Activated T-cell treated with anti-CD3 and anti-CD28 coated beads, Interleukin-2, amount 50 U/mL, for 72 hours (primary cell): ENCODE measurements around the gene TMEM191C. TPM values are rescaled to one million over a fixed set of nuclear protein-coding genes. Genes with fewer than 3 reads are reported as not detected.
A peak's percentile ranks its signal among the peaks of the same experiment; 100 is the strongest.
"Not testable (repeated sequence)": the region's sequence is repeated elsewhere in the genome, so short reads cannot be mapped to it uniquely, and the experiment has no call there.

Experiments used
- ATAC-seq, 2 donors: fragments of 150-1000 bp; cut with Tn5 transposase; replicated peaks in 1 of 2; 2 replicates each; pipeline ENCODE4 v1.10.0; 2021; ENCODE audit warnings: moderate library complexity in 2 of 2, mild to moderate bottlenecking in 1 of 2
- DNase-seq, 2 donors: peaks; one replicate each; pipeline ENCODE4 v3.0.0; 2021 to 2022; ENCODE audit warnings: mixed read lengths in 1 of 2
- H3K27ac Mint-ChIP-seq: one replicate; pipeline ENCODE4 v1.8.0; 2022; ENCODE audit warnings: mild to moderate bottlenecking, moderate library complexity, mixed read lengths
- H3K27me3 Mint-ChIP-seq: one replicate; pipeline ENCODE4 v1.8.0; 2022; ENCODE audit warnings: low read depth, mixed read lengths
- H3K36me3 Mint-ChIP-seq, 2 donors: one replicate each; pipeline ENCODE4 v1.8.0; 2022; ENCODE audit warnings: mixed read lengths in 2 of 2, mild to moderate bottlenecking in 1 of 2; ENCODE audit not compliant: insufficient read depth in 2 of 2
- H3K4me1 Mint-ChIP-seq: one replicate; pipeline ENCODE4 v1.8.0; 2022; ENCODE audit warnings: low read depth, mixed read lengths
- H3K4me3 Mint-ChIP-seq, 2 donors: one replicate each; pipeline ENCODE4 v1.8.0; 2022; ENCODE audit warnings: mild to moderate bottlenecking in 2 of 2, mixed read lengths in 2 of 2, moderate library complexity in 2 of 2
- H3K9me3 Mint-ChIP-seq, 2 donors: one replicate each; pipeline ENCODE4 v1.8.0; 2022; ENCODE audit warnings: mixed read lengths in 2 of 2
- total RNA-seq, 2 donors: library from RNA; stranded (reverse); gene quantifications; one replicate each; pipeline ENCODE4 v1.2.3, GENCODE V29; 2022

TMEM191C gene
- total RNA-seq, 2 donors from 2014 or later, result 1.5 to 3.0 TPM

- ATAC-seq, H3K4me1 Mint-ChIP-seq, H3K36me3 Mint-ChIP-seq, DNase-seq, H3K9me3 Mint-ChIP-seq, H3K27ac Mint-ChIP-seq, H3K4me3 Mint-ChIP-seq, H3K27me3 Mint-ChIP-seq: not testable (repeated sequence)
These were observed 5.8 kb downstream of the TMEM191C start for GRCh38 chr22:21472984-21473383.

- not testable (repeated sequence) for ATAC-seq
These were observed 6.5 kb downstream of the TMEM191C start for GRCh38 chr22:21473664-21474063.

DNA sequence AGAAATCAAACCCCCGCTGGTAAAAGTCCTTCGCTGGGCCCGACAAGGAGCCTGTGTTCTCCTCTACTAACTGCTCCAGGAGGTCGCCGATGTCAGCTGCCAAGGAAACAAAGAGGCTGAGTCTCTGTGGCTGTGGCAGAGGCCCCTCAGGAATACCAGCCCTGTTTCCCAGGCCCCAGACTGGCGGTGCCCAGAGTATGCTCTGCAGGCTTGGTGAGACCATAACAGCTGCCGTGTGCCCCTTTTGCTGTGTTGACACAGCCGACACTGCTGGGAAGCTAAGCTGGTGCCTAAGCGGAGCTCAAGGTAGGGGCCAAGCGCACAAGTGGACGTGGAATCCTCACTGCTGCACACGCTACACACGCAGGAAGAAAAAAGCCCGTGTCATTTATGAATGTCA lies 16.9 kb downstream of the TMEM191C start:
- DNase-seq, H3K9me3 Mint-ChIP-seq, H3K27me3 Mint-ChIP-seq, H3K4me3 Mint-ChIP-seq, H3K4me1 Mint-ChIP-seq, H3K27ac Mint-ChIP-seq, H3K36me3 Mint-ChIP-seq, ATAC-seq: not testable (repeated sequence)

More at GRCh38 chr22:21473664-21474063, 6.5 kb downstream of the TMEM191C start:
- not testable (repeated sequence) for H3K9me3 Mint-ChIP-seq, H3K27me3 Mint-ChIP-seq, DNase-seq, H3K27ac Mint-ChIP-seq, H3K36me3 Mint-ChIP-seq, H3K4me1 Mint-ChIP-seq, H3K4me3 Mint-ChIP-seq

GRCh38 chr22:21487723-21488122 lies 20.5 kb downstream of the TMEM191C start:
- not testable (repeated sequence) for H3K4me3 Mint-ChIP-seq, H3K27me3 Mint-ChIP-seq, H3K9me3 Mint-ChIP-seq, H3K4me1 Mint-ChIP-seq, ATAC-seq, H3K27ac Mint-ChIP-seq, DNase-seq, H3K36me3 Mint-ChIP-seq

- ATAC-seq, H3K27me3 Mint-ChIP-seq, H3K4me3 Mint-ChIP-seq, DNase-seq, H3K36me3 Mint-ChIP-seq, H3K4me1 Mint-ChIP-seq, H3K9me3 Mint-ChIP-seq, H3K27ac Mint-ChIP-seq: not testable (repeated sequence)
These were observed 22.0 kb downstream of the TMEM191C start for GRCh38 chr22:21489149-21489680.

- H3K36me3 Mint-ChIP-seq, ATAC-seq, H3K27me3 Mint-ChIP-seq, H3K27ac Mint-ChIP-seq, DNase-seq, H3K4me1 Mint-ChIP-seq, H3K9me3 Mint-ChIP-seq, H3K4me3 Mint-ChIP-seq: not testable (repeated sequence)
These were observed 23.4 kb downstream of the TMEM191C start for GRCh38 chr22:21490556-21490955.

GRCh38 chr22:21492271-21492670 lies 25.1 kb downstream of the TMEM191C start:
- not testable (repeated sequence) for DNase-seq, H3K27me3 Mint-ChIP-seq, H3K27ac Mint-ChIP-seq, ATAC-seq, H3K36me3 Mint-ChIP-seq, H3K4me3 Mint-ChIP-seq, H3K4me1 Mint-ChIP-seq, H3K9me3 Mint-ChIP-seq

DNA sequence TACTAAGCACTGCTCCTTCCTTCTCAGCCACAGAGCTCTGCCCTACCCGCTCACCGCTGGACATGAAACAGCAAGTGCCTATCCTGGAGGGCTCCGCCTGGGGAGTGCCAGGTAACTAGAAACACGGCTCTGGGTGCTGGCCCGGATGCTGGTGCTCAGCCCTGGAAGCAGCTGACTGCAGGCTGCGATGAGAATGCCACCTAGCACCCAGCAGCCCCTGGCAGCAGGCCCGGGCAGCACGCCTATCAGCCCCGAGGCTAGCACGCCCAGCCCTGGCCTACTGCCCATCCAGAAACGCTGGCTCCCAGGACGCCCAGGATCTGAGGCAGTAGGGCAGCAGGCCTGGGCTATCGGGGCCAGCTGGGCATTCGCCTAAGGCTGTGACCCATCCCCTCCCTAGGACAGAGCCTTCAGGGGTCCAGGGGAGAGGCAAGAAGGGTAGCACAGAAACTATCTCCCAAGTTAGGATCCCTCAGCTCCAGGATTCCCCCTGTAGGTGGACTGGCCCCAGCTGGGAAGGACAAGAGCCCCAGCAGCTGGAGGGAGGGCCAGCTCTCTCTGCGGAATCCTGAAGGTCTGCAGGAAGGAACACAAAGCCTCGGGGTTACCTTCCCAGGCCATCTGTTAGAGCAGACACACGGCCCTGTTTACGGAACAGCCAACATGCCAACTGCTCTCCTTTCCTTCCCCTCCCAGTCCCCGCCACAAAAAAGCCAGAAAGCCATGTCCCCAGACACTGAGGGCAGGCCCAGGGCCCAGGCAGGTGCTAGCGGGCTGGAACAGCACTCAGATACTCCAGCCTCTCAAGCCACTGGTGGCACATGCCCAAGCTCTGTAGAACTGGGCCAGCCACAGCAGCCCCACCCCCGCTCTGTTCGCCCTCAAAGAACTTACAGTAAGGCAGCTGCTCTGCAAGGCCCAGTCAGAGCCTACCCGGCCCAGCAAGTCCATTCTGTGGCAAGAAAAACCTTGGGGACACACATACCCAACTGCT lies 26.9 kb downstream of the TMEM191C start:
- not testable (repeated sequence) for H3K36me3 Mint-ChIP-seq, ATAC-seq, H3K27ac Mint-ChIP-seq, H3K4me3 Mint-ChIP-seq, H3K27me3 Mint-ChIP-seq, DNase-seq, H3K4me1 Mint-ChIP-seq, H3K9me3 Mint-ChIP-seq

DNA sequence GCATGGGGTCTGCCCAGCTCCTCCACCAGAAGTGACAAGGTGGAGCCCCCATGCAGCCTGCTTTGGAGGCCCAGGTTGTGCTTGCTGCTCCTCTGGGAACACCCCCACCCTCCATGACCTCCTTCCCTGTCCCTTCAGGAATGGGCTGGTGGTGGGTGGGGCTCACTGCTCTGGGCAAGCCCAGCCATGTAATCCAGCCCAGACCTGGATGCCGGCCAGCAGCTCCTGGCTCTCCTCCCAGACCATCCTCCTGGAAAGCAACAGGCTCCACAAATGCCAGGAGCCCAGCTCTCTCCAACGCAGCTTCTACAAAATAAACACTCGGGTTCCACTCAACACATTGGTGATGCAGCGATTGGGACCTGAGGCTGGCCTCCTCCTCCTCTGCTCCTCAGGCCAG lies 30.8 kb downstream of the TMEM191C start:
- H3K27ac Mint-ChIP-seq, H3K27me3 Mint-ChIP-seq, DNase-seq, H3K4me3 Mint-ChIP-seq, H3K4me1 Mint-ChIP-seq, H3K36me3 Mint-ChIP-seq, ATAC-seq, H3K9me3 Mint-ChIP-seq: not testable (repeated sequence)

- not testable (repeated sequence) for H3K9me3 Mint-ChIP-seq, H3K27ac Mint-ChIP-seq, H3K4me1 Mint-ChIP-seq, ATAC-seq, H3K27me3 Mint-ChIP-seq, DNase-seq, H3K4me3 Mint-ChIP-seq, H3K36me3 Mint-ChIP-seq
These were observed 31.3 kb downstream of the TMEM191C start for GRCh38 chr22:21498489-21498888.

DNA sequence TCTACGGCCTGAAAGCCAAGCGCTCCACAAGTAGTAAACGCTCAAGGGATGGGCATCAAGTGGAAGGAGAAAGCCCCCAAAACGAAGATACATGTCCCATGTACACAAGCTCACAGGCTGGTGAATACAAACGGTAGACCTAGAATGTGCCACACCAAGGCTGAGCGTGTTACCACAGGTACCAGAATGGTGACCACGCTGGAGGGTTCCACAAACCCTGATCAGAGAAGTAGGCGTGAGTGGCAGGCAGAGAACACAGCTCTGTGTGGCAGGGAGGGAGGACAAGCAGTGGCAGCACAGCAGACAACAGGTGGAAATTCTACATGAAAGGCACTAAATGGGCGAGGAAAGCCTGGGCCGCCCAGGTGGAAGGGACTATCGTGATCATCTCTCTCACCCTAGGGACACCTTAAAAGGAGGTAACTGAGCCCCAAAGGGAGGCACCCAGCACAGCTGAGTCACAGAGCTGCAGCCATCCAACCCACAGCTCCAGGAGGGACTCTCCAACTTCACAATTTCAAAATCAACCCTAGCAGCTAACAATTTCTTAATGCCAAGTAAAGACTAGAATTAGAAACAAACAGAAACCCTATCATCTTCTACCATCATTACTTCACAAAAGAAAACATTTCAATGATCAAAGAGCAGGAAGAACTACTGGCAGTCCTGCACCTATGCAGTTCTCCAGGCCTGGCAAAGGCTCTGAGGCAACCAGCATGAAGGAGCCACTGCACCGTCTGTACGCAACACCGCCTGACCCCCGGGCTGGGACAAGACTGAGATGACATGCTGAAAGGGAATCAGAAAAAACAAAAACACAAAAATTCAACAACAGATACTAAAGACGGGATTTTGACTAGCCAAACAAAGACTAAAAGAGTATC lies 32.7 kb downstream of the TMEM191C start:
- not testable (repeated sequence) for H3K36me3 Mint-ChIP-seq, DNase-seq, H3K4me3 Mint-ChIP-seq, H3K4me1 Mint-ChIP-seq, H3K27ac Mint-ChIP-seq, H3K9me3 Mint-ChIP-seq, H3K27me3 Mint-ChIP-seq
- peak; percentile 95 to 96 for ATAC-seq

- DNase-seq, H3K4me3 Mint-ChIP-seq, H3K9me3 Mint-ChIP-seq, H3K4me1 Mint-ChIP-seq, ATAC-seq, H3K27ac Mint-ChIP-seq, H3K27me3 Mint-ChIP-seq, H3K36me3 Mint-ChIP-seq: not testable (repeated sequence)
These were observed 43.2 kb downstream of the TMEM191C start for GRCh38 chr22:21510397-21510796.

DNA sequence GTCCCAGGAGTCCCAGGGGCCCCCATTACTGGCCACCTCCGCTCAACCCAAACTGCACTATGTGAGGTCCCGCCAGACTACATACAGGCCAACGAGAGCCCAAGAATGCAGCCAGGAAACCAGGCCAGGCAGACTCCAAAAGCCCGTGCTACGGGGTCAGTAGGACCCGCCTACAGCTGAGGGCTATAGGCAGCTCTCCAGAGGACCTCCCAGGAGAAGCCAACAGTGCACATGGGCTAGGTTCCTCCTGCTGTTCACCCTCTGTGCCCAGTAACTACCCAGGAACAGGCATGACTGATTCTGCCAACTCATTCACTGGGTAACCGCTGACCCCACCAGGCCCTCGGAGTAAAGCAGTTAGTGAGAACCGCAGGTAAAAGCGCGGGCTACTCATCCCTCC lies 44.8 kb downstream of the TMEM191C start:
- DNase-seq, H3K4me3 Mint-ChIP-seq, H3K9me3 Mint-ChIP-seq, H3K27ac Mint-ChIP-seq, H3K4me1 Mint-ChIP-seq, ATAC-seq, H3K36me3 Mint-ChIP-seq, H3K27me3 Mint-ChIP-seq: not testable (repeated sequence)
